Activated CD4-positive, alpha-beta T cell treated with anti-CD3 and anti-CD28 coated beads, Interleukin-2, amount 10 ng/mL, durations not matched to agents 7 days and 5 days (primary cell): ENCODE measurements around the gene ADAMTS4. TPM values are rescaled to one million over a fixed set of nuclear protein-coding genes. Genes with fewer than 3 reads are reported as not detected.

ENCODE experiments used
- CTCF ChIA-PET: fragments of 350-600 bp; sonication (Branson Sonifier 250); formaldehyde crosslinking; loops from one replicate; lab custom pipeline; 2021; ENCODE audit warnings: antibody characterized with exemption; lab: Charles Lee
- POLR2A ChIA-PET: fragments of 350-600 bp; sonication (Branson Sonifier 250); formaldehyde crosslinking; loops from one replicate; lab custom pipeline; 2021; ENCODE audit warnings: antibody characterized with exemption; lab: Charles Lee
- DNase-seq: peaks from one replicate; pipeline ENCODE4 v3.0.0-alpha.2; 2020
- H3K27ac Mint-ChIP-seq: one replicate; pipeline ENCODE4 v1.8.0; 2021; ENCODE audit warnings: mild to moderate bottlenecking, moderate library complexity, mixed read lengths
- H3K27me3 Mint-ChIP-seq: one replicate; pipeline ENCODE4 v1.8.0; 2021; ENCODE audit warnings: mixed read lengths
- H3K36me3 Mint-ChIP-seq: one replicate; pipeline ENCODE4 v1.8.0; 2021; ENCODE audit warnings: low read depth, mixed read lengths
- H3K4me1 Mint-ChIP-seq: one replicate; pipeline ENCODE4 v1.8.0; 2021; ENCODE audit warnings: mixed read lengths
- H3K4me3 Mint-ChIP-seq: one replicate; pipeline ENCODE4 v1.8.0; 2021; ENCODE audit warnings: mild to moderate bottlenecking, moderate library complexity, mixed read lengths
- H3K9me3 Mint-ChIP-seq: one replicate; pipeline ENCODE4 v1.8.0; 2021; ENCODE audit warnings: mixed read lengths
- total RNA-seq, 2 experiments: library from RNA; stranded (reverse); gene quantifications; one replicate each; pipeline ENCODE4 v1.2.3, GENCODE V29; 2021

ADAMTS4 gene, protein sequence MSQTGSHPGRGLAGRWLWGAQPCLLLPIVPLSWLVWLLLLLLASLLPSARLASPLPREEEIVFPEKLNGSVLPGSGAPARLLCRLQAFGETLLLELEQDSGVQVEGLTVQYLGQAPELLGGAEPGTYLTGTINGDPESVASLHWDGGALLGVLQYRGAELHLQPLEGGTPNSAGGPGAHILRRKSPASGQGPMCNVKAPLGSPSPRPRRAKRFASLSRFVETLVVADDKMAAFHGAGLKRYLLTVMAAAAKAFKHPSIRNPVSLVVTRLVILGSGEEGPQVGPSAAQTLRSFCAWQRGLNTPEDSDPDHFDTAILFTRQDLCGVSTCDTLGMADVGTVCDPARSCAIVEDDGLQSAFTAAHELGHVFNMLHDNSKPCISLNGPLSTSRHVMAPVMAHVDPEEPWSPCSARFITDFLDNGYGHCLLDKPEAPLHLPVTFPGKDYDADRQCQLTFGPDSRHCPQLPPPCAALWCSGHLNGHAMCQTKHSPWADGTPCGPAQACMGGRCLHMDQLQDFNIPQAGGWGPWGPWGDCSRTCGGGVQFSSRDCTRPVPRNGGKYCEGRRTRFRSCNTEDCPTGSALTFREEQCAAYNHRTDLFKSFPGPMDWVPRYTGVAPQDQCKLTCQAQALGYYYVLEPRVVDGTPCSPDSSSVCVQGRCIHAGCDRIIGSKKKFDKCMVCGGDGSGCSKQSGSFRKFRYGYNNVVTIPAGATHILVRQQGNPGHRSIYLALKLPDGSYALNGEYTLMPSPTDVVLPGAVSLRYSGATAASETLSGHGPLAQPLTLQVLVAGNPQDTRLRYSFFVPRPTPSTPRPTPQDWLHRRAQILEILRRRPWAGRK
- total RNA-seq, result 1 to 10 TPM in 1 of 2 experiments, under 1 TPM in 1; 0.31 to 1.3 TPM

DNA sequence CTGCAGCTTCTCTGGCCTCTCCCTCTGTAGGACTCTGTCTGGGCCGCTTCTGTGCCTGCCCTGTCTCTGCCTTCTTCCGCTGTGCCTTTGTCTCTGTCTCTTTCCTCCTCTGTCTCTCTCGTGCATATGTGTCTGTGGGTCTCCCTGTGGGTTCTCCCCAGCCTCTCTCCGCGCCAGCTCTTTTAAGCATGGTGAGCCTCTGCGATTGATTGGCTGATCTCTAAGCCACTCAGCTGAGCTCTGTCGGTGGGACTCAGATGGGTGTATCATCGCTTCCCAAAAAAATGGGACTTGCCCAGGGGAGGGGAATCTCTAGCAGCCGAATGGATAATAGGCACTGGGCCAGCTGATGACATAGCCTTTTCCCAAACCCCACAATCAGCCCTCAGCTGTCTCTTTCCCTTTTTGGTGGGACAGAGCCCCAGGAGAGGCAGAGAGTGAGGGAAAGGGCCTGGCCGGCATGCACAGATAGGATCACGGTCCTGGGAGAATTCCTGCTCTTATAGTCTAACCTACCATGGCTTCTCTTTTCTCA is at the start of gene ADAMTS4:
Gene ADAMTS4, minus strand, starts transcription at position 158 of the 535 bp plus-strand sequence. CDS start 427 bp downstream, outside the sequence.
- H3K4me3 Mint-ChIP-seq, result no peak within 1 kb of the TSS
- H3K27me3 Mint-ChIP-seq, result no peaks in the 10 kb centered on the region
- peaks cover 62% of the 10 kb centered on the region for H3K4me1 Mint-ChIP-seq
- ChIA-PET CTCF (interaction anchor here (0.7 to 1.4 kb wide), 7 partner anchors 8 to 191 kb away, joined by 3 to 5 read pairs (median 4); no protein-coding TSS in a partner anchor), POLR2A (no interaction called here)
- no peak for DNase-seq
- peak within 1 kb of the TSS; percentile 98 for H3K27ac Mint-ChIP-seq
- peaks cover 15% of the 10 kb centered on the region for H3K36me3 Mint-ChIP-seq
- no peaks in the 10 kb centered on the region for H3K9me3 Mint-ChIP-seq

DNA sequence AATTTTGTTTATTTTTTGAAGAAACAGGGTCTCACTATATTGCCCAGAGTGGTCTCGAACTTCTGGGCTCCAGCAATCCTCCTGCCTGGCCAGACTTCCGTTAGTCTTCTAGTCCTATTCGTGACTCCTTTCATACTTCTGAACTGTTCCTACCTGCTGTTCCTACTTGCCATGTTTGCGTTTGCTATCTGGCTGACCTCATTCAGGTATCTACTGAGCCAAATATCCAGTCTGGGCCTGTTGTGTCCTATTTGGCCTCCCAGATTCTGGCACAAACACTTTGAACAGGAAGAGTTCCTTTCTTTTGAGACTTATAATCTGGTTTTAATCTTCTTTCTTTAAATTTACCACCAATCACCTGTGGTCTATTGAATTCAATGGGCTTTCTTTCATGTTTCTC is 46.0 kb upstream of the ADAMTS4 start:
- Mint-ChIP-seq H3K9me3 (peaks cover 3% of the 10 kb centered on the region), H3K27me3 (peaks cover 23% of the 10 kb centered on the region), H3K4me3 (no peak overlapping the region), H3K36me3 (no peaks in the 10 kb centered on the region), H3K27ac (no peak overlapping the region), H3K4me1 (no peaks in the 10 kb centered on the region)
- ChIA-PET POLR2A (no interaction called here), CTCF (interaction anchor here (2.6 kb wide), 1 partner anchor 19 kb away, joined by 14 read pairs; the partner anchor contains the start of gene TOMM40L)
- DNase-seq, result no peak

DNA sequence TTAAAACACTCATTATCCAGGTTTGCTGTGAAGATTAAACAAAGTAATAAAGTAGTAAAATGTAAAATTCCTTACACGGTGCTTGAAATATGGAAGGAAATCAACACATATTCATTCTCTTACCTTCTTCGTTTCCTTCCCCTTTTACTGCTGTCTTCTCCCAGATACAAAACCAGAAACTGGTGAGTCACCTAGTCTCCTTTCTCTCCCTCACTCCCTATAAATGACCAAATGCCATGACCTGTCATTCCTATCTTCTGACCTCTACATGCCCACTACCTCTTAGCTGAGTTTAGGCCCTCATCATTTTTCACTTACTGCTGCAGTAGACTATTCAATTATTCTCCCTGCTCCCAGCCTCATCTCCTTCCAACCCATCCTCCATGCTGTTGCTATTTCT is 43.5 kb upstream of the ADAMTS4 start:
- no peak overlapping the region for H3K27ac Mint-ChIP-seq
- no peak for DNase-seq
- no peaks in the 10 kb centered on the region for H3K4me1 Mint-ChIP-seq
- H3K9me3 Mint-ChIP-seq, result no peaks in the 10 kb centered on the region
- no peak overlapping the region for H3K4me3 Mint-ChIP-seq
- CTCF ChIA-PET, result interaction anchor here (0.5 kb wide), 1 partner anchor 16 kb away, joined by 4 read pairs; the partner anchor contains the start of gene PCP4L1
- POLR2A ChIA-PET, result no interaction called here
- H3K27me3 Mint-ChIP-seq, result peaks cover 23% of the 10 kb centered on the region
- no peaks in the 10 kb centered on the region for H3K36me3 Mint-ChIP-seq

DNA sequence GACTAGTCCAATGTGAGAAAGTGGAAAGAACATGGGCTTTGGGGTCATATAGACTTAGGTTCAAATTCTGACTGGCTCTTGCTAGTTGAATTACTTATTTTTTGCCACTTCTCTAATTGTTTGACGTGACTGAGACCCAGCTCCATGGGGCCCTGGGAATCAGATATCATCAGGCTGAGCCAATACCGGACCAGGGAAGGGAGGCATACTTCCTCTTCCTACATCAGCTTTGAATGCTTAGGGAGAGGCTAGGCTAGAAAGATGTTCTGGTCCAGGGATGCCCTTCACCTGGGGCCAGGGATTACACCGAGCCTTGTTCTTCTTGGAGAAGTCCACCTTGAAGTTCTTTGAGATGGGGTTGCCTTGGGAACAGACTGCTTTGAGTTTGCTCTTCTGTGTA is 42.8 kb upstream of the ADAMTS4 start:
- H3K9me3 Mint-ChIP-seq, result no peaks in the 10 kb centered on the region
- no peak overlapping the region for H3K27ac Mint-ChIP-seq
- no peak for DNase-seq
- H3K4me1 Mint-ChIP-seq, result no peaks in the 10 kb centered on the region
- H3K4me3 Mint-ChIP-seq, result no peak overlapping the region
- no peaks in the 10 kb centered on the region for H3K36me3 Mint-ChIP-seq
- H3K27me3 Mint-ChIP-seq, result peaks cover 20% of the 10 kb centered on the region
- CTCF ChIA-PET, result no interaction called here
- POLR2A ChIA-PET, result no interaction called here

DNA sequence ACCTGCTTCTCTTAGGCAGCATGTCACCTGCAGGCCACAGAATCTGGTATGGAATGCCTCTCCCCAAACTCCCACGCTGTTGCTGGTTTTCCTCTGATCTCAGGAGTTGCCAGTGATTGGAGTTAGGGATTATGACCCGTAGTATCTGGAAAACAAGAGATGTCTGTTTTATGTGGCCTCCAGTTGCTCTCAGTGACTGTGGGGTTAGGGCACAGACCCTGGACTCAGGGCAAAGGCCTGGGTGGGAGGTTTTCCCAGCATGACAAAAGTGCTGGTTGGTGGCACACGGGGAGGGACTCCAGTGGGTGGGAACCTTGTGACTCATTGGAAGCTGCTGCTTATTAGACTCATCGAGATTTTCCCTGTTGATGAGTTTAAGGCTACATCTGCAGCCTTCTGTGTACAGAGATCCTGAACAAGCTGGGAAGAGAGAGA is 39.2 kb upstream of the ADAMTS4 start, which contains the start of gene NR1I3:
Gene NR1I3, minus strand, starts transcription at position 165 of the 435 bp plus-strand sequence. CDS start 1,638 bp downstream, outside the sequence.
- no peak within 1 kb of the TSS for H3K27ac Mint-ChIP-seq
- ChIA-PET CTCF (interaction anchor here (0.6 to 2.7 kb wide), 2 partner anchors 13 to 93 kb away, joined by 3 to 14 read pairs; partner anchors contain the start of gene TOMM40L), POLR2A (no interaction called here)
- H3K9me3 Mint-ChIP-seq, result no peaks in the 10 kb centered on the region
- no peak for DNase-seq
- H3K4me1 Mint-ChIP-seq, result no peaks in the 10 kb centered on the region
- H3K27me3 Mint-ChIP-seq, result peaks cover 17% of the 10 kb centered on the region
- no peak within 1 kb of the TSS for H3K4me3 Mint-ChIP-seq
- H3K36me3 Mint-ChIP-seq, result no peaks in the 10 kb centered on the region

DNA sequence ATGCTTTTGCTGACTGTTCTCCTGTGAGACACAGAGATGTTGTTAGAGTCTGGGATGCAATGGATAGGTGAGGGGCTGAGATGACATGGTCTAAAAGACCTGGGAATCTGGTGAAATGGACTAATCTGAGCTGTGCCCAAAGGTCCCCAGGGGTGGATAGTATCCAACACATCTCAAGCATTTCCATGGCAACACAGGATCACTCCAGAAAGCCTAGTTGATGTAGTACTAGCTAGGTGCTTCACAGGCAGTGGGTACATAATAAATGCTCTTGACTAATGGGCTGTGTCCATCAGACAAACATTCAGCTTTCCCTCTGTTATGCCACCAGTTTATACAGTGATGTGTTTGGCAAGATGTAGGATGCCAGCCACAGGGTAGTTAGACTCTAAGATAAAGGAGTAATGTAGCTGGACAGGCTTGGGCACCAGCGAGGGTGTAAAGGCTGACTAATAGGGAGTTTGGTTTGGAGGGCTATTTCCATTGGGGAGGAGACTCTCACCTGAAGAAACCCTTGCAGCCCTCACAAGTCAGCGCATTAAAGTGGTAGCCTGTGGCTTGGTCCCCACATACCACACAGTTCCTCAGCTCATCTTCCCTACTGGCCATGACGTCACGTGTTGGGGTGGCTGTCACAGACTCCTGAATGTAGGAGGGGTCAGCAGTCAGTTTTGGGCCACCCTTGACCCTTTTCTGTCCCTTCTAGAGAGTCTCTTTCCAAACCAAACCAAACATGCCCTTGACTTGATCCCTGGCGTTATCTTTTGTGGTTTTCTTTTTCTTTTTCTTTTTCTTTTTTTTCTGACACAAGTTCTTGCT is 37.3 kb upstream of the ADAMTS4 start:
- CTCF ChIA-PET, result interaction anchor here (2.0 kb wide), 1 partner anchor 10 kb away, joined by 11 read pairs; the partner anchor contains the start of gene TOMM40L
- peaks cover 1% of the 10 kb centered on the region for H3K4me1 Mint-ChIP-seq
- no peaks in the 10 kb centered on the region for H3K9me3 Mint-ChIP-seq
- no peak overlapping the region for H3K4me3 Mint-ChIP-seq
- no peak overlapping the region for H3K27ac Mint-ChIP-seq
- DNase-seq, result no peak
- POLR2A ChIA-PET, result no interaction called here
- H3K27me3 Mint-ChIP-seq, result peaks cover 6% of the 10 kb centered on the region
- no peaks in the 10 kb centered on the region for H3K36me3 Mint-ChIP-seq

DNA sequence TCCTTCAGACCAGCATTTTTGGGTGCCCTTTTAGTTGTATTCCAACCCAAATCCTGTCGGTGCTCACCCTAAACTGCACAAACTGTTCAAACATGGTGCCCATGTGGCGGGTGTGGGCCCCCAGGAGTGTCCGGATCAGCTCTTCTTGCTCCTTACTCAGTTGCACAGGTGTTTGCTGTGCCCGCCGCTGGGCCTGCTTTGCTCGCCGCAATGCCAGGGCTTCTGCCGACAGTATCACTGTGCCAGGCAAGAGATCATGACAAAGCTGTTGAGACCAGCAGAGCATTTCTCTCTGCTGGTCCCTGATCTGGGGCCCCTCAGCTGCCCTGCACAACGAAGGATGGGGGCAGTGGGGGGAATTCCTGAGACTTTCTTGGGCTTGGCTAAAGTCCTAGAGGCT is 34.2 kb upstream of the ADAMTS4 start:
- POLR2A ChIA-PET, result no interaction called here
- DNase-seq, result no peak
- CTCF ChIA-PET, result interaction anchor here (0.8 to 1.3 kb wide), 3 partner anchors 14 to 149 kb away, joined by 3 to 4 read pairs (median 3); no protein-coding TSS in a partner anchor
- no peaks in the 10 kb centered on the region for H3K27me3 Mint-ChIP-seq
- peaks cover 17% of the 10 kb centered on the region for H3K36me3 Mint-ChIP-seq
- H3K9me3 Mint-ChIP-seq, result no peaks in the 10 kb centered on the region
- no peak overlapping the region for H3K27ac Mint-ChIP-seq
- peaks cover 12% of the 10 kb centered on the region for H3K4me1 Mint-ChIP-seq
- no peak overlapping the region for H3K4me3 Mint-ChIP-seq

DNA sequence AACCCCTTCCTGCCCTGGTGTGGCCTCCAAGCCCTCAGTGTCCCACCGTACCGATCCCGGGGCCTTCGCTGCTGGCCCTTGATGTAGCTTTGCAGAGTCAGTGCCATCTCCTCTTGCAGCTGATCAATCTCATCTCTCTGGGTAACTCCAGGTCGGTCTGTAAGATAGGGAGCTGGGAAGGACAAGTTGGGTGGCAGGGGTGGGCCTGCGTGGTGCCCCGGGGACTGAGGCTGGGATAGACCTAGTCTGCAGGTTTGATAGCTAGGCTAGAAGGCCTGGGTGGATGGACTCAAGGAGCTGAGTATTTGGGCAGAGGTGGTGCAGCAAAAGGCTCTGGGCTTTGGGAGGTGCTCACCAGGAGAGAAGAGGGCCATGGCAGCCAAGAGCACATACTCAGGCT is 31.9 kb upstream of the ADAMTS4 start:
- H3K4me3 Mint-ChIP-seq, result no peak overlapping the region
- DNase-seq, result no peak
- H3K27ac Mint-ChIP-seq, result no peak overlapping the region
- H3K36me3 Mint-ChIP-seq, result peaks cover 21% of the 10 kb centered on the region
- H3K27me3 Mint-ChIP-seq, result no peaks in the 10 kb centered on the region
- ChIA-PET POLR2A (no interaction called here), CTCF (interaction anchor here (0.7 to 1.5 kb wide), 10 partner anchors 9 to 154 kb away, joined by 3 to 6 read pairs (median 4); partner anchors contain the start of genes NDUFS2 and PCP4L1)
- no peaks in the 10 kb centered on the region for H3K9me3 Mint-ChIP-seq
- H3K4me1 Mint-ChIP-seq, result peaks cover 34% of the 10 kb centered on the region

DNA sequence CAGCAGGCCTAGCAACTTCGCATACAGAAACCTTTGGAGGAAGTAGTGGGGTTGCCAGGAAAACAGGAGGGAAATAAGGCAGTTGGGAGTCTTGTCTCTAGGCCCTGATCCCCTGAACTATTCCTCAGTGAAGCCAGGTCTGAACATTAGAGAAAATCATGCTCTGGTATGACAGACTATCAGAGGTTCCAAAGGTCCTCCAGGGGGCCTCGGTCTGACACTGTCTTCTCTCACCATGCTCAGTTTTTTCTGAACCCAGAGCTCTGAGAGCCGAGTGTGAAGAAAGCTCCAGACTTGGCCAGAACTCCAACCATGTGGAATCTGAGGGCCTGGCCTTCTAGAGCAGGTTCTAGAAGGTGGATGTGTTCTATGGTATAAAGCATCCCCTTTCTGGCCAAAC is 31.0 kb upstream of the ADAMTS4 start:
- Mint-ChIP-seq H3K27ac (no peak overlapping the region), H3K9me3 (no peaks in the 10 kb centered on the region), H3K27me3 (no peaks in the 10 kb centered on the region), H3K4me1 (peaks cover 40% of the 10 kb centered on the region), H3K4me3 (no peak overlapping the region), H3K36me3 (peaks cover 21% of the 10 kb centered on the region)
- CTCF ChIA-PET, result interaction anchor here (0.6 to 1.5 kb wide), 10 partner anchors 8 to 154 kb away, joined by 3 to 6 read pairs (median 4); partner anchors contain the start of gene NDUFS2
- no peak for DNase-seq
- POLR2A ChIA-PET, result no interaction called here

DNA sequence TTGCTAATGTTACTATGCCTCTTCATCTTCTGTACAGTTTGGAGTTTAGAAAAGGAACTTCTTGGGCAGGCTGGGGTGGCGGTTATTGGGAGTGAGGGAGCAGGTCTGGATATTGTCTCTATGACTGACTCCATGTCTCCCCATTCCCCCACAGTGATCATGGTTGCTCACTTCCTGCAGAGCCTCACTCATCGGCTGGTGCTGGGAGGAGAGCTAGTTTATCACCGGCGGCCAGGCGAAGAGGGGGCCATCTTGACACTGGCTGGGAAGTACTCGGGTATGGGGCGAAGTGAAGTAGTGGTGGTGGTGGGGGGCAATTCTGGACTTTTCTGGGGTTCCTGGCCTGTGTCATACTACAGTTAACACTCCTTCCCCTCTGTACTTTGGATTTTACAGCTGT is 29.2 kb upstream of the ADAMTS4 start:
- DNase-seq, result no peak
- H3K36me3 Mint-ChIP-seq, result peaks cover 21% of the 10 kb centered on the region
- H3K4me1 Mint-ChIP-seq, result peaks cover 45% of the 10 kb centered on the region
- no peaks in the 10 kb centered on the region for H3K9me3 Mint-ChIP-seq
- peak overlapping the region; percentile 84 for H3K27ac Mint-ChIP-seq
- H3K4me3 Mint-ChIP-seq, result peak overlapping the region; percentile 95
- ChIA-PET CTCF (interaction anchor here (0.6 to 4.4 kb wide), 9 partner anchors 17 to 212 kb away, joined by 3 to 38 read pairs (median 4); partner anchors contain the start of gene NDUFS2), POLR2A (no interaction called here)
- H3K27me3 Mint-ChIP-seq, result no peaks in the 10 kb centered on the region

DNA sequence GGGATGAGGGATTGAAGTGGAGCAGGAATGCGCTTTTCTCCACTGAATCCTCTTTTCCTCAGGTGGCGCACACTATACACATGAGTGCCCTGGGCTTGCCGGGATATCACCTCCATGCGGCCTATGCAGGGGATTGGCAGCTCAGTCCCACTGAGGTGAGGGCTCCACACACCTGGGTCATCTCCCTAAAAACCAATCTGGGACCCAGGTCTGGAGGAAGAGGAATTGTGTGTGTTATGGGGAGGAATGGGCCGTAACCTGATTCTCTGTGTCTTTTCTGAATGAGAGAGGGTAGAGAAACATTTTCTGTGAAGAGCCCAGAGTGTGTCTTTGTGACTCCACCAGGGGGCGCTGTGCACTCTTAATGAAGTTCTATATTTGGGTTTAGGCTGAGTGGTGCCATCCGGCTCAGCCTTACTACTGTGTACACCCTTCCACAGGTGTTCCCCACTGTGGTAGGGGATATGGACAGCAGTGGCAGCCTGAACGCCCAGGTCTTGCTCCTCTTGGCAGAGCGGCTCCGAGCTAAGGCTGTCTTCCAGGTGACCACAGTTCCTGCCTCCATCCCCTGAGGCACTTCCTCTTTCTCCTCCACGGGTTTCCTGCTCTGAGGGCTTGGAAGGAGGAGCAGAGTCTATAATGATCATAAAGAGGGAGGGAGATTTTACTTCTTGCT is 28.5 kb upstream of the ADAMTS4 start:
- H3K4me1 Mint-ChIP-seq, result peaks cover 45% of the 10 kb centered on the region
- peak overlapping the region; percentile 95 for H3K4me3 Mint-ChIP-seq
- no peaks in the 10 kb centered on the region for H3K9me3 Mint-ChIP-seq
- peak overlapping the region; percentile 93 for H3K27ac Mint-ChIP-seq
- H3K27me3 Mint-ChIP-seq, result no peaks in the 10 kb centered on the region
- POLR2A ChIA-PET, result no interaction called here
- H3K36me3 Mint-ChIP-seq, result peaks cover 21% of the 10 kb centered on the region
- DNase-seq, result peak; percentile 96
- CTCF ChIA-PET, result interaction anchor here (0.6 to 4.4 kb wide), 15 partner anchors 8 to 691 kb away, joined by 3 to 38 read pairs (median 4); partner anchors contain the start of genes CFAP126, FCER1G and NDUFS2
